Ishikawa (cell line): Measurements from ENCODE around the gene KMT2E.

Source experiments
- CEBPB ChIP-seq: IDR thresholded peaks from 2 replicates; pipeline ENCODE4 v1.6.1; 2012
- CREB1 ChIP-seq: IDR thresholded peaks from 2 replicates; pipeline ENCODE4 v1.6.1; 2012; ENCODE audit warnings: low read depth
- EGR1 ChIP-seq: IDR thresholded peaks from 2 replicates; pipeline ENCODE4 v1.6.1; 2012
- EP300 ChIP-seq: IDR thresholded peaks from 2 replicates; pipeline ENCODE4 v1.6.1; 2012; ENCODE audit warnings: borderline replicate concordance
- FOXM1 ChIP-seq: IDR thresholded peaks from 2 replicates; pipeline ENCODE4 v1.6.1; 2012; ENCODE audit warnings: low read depth, borderline replicate concordance
- NFIC ChIP-seq: IDR thresholded peaks from 2 replicates; pipeline ENCODE4 v1.6.1; 2012
- RAD21 ChIP-seq: IDR thresholded peaks from 2 replicates; pipeline ENCODE4 v1.6.1; 2012; ENCODE audit warnings: low read depth
- REST ChIP-seq: IDR thresholded peaks from 2 replicates; pipeline ENCODE4 v1.6.1; 2012; ENCODE audit warnings: low read depth, mild to moderate bottlenecking
- TAF1 ChIP-seq: IDR thresholded peaks from 2 replicates; pipeline ENCODE4 v1.6.1; 2012; ENCODE audit warnings: low read depth, mild to moderate bottlenecking
- TCF12 ChIP-seq: IDR thresholded peaks from 2 replicates; pipeline ENCODE4 v1.6.1; 2012; ENCODE audit warnings: low read depth
- TEAD4 ChIP-seq: IDR thresholded peaks from 2 replicates; pipeline ENCODE4 v1.6.1; 2012
- USF1 ChIP-seq: IDR thresholded peaks from 2 replicates; pipeline ENCODE4 v1.6.1; 2012
- YY1 ChIP-seq: IDR thresholded peaks from 2 replicates; pipeline ENCODE4 v1.6.1; 2012; ENCODE audit warnings: low read depth
- ZBTB7A ChIP-seq: IDR thresholded peaks from 2 replicates; pipeline ENCODE4 v1.6.1; 2012; ENCODE audit warnings: low read depth
- TF ChIP-seq, protein P1 (sequence below): IDR thresholded peaks from 2 replicates; pipeline ENCODE4 v1.6.1; 2012

The KMT2E gene

GRCh38 chr7:105020926-105021325 is 6.9 kb downstream of the KMT2E start:
- TF ChIP-seq CREB1 (no peak), USF1 (no peak), NFIC (no peak), TCF12 (no peak), REST (no peak), RAD21 (no peak), TAF1 (no peak), ZBTB7A (no peak), EGR1 (no peak), YY1 (no peak), EP300 (no peak), TEAD4 (no peak), CEBPB (no peak), FOXM1 (no peak)
- TF ChIP-seq, protein P1, sequence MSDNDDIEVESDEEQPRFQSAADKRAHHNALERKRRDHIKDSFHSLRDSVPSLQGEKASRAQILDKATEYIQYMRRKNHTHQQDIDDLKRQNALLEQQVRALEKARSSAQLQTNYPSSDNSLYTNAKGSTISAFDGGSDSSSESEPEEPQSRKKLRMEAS, result no peak

- no peak for TF ChIP-seq ZBTB7A
- no peak for TF ChIP-seq USF1
- no peak for TF ChIP-seq TAF1
- no peak for TF ChIP-seq TCF12
- no peak for TF ChIP-seq FOXM1
- TF ChIP-seq, protein P1, result no peak
- TF ChIP-seq CEBPB, result no peak
- TF ChIP-seq RAD21, result no peak
- TF ChIP-seq YY1, result no peak
- no peak for TF ChIP-seq REST
- TF ChIP-seq EP300, result no peak
- no peak for TF ChIP-seq NFIC
- no peak for TF ChIP-seq EGR1
- no peak for TF ChIP-seq CREB1
- TF ChIP-seq TEAD4, result no peak
Measured at GRCh38 chr7:105021352-105021751, 7.3 kb downstream of the KMT2E start.

DNA sequence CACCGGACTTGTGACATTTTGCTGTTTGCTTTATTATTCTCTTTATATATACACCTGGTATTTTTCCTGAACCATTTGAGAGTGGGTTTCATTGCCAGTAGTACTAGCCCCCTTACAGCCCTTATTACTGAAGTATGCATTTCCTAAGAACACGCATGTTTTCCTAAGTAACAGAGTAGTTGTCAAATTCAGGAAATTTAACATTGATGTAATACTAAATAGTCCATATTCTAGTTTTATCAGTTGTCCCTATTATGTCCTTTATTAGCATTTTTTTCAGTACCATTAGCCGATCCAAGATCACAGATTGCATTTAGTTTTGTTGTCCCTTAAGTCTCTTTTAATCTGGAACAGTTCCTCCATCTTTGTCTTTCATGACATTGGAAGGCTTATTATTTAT is 8.0 kb downstream of the KMT2E start:
- TF ChIP-seq CREB1 (no peak), USF1 (no peak), TEAD4 (no peak), FOXM1 (no peak)
- TF ChIP-seq, protein P1, result no peak

- TF ChIP-seq EGR1 (no peak), REST (no peak), EP300 (no peak), TEAD4 (no peak), FOXM1 (no peak), RAD21 (no peak), TCF12 (no peak), YY1 (no peak), CREB1 (no peak), ZBTB7A (no peak), TAF1 (no peak), USF1 (no peak), NFIC (no peak), CEBPB (no peak)
- TF ChIP-seq, protein P1, result no peak
Measured at GRCh38 chr7:105022458-105022857, 8.5 kb downstream of the KMT2E start.
